DOHH2 (cell line): ENCODE data around the gene FBXW2.

Experiments used
- H3F3A ChIP-seq: fragments of 200-600 bp; sonication (generic), shearing (Covaris generic); 2 replicates; pipeline ENCODE4 v1.6.0; 2016; ENCODE audit warnings: antibody characterized with exemption, mild to moderate bottlenecking; ENCODE audit not compliant: control insufficient read depth, insufficient read depth
- H3K27ac ChIP-seq: fragments of 200-600 bp; sonication (generic); 2 replicates; pipeline ENCODE4 v1.5.1; 2014; ENCODE audit warnings: low read depth, mild to moderate bottlenecking, low read length, moderate library complexity
- H3K27me3 ChIP-seq: fragments of 200-600 bp; sonication (generic); 2 replicates; pipeline ENCODE4 v1.6.1; 2014; ENCODE audit warnings: mild to moderate bottlenecking, low read length, mixed read lengths; ENCODE audit not compliant: control insufficient read depth
- H3K36me3 ChIP-seq: fragments of 200-600 bp; sonication (generic); 2 replicates; pipeline ENCODE4 v1.6.1; 2014; ENCODE audit warnings: mild to moderate bottlenecking, low read length, moderate library complexity, mixed read lengths; ENCODE audit not compliant: control insufficient read depth
- H3K4me1 ChIP-seq: fragments of 200-600 bp; sonication (generic); 2 replicates; pipeline ENCODE4 v1.6.1; 2014; ENCODE audit warnings: mild to moderate bottlenecking, low read length, mixed read lengths; ENCODE audit not compliant: control insufficient read depth
- H3K4me2 ChIP-seq: fragments of 200-600 bp; sonication (generic); 2 replicates; pipeline ENCODE4 v1.6.0; 2014; ENCODE audit warnings: mild to moderate bottlenecking, low read length, moderate library complexity
- H3K4me3 ChIP-seq: fragments of 200-600 bp; sonication (generic); 2 replicates; pipeline ENCODE4 v1.5.1; 2014; ENCODE audit warnings: mild to moderate bottlenecking, low read length, mixed read lengths
- H3K79me2 ChIP-seq: fragments of 200-600 bp; sonication (generic); 2 replicates; pipeline ENCODE4 v1.6.1; 2014; ENCODE audit warnings: mild to moderate bottlenecking, low read length, mixed read lengths; ENCODE audit not compliant: control insufficient read depth
- H3K9me2 ChIP-seq: fragments of 200-600 bp; sonication (generic); replicated peaks from 2 replicates; pipeline ENCODE4 v1.6.1; 2014; ENCODE audit warnings: mild to moderate bottlenecking, low read length, mixed read lengths; ENCODE audit not compliant: control insufficient read depth
- H3K9me3 ChIP-seq: fragments of 200-600 bp; sonication (generic); 2 replicates; pipeline ENCODE4 v1.6.1; 2014; ENCODE audit warnings: antibody characterized with exemption, low read length, mixed read lengths; ENCODE audit not compliant: control insufficient read depth, insufficient read depth
- H4K20me1 ChIP-seq: fragments of 200-600 bp; sonication (generic); 2 replicates; pipeline ENCODE4 v1.6.0; 2014; ENCODE audit warnings: low read depth, mild to moderate bottlenecking, antibody characterized with exemption, low read length, moderate library complexity; ENCODE audit not compliant: control insufficient read depth, insufficient read depth
- EZH2phosphoT487 ChIP-seq: fragments of 200-600 bp; sonication (generic); IDR thresholded peaks from 2 replicates; pipeline ENCODE4 v1.6.1; 2017; ENCODE audit warnings: borderline replicate concordance, mild to moderate bottlenecking, antibody characterized with exemption, low read length, moderate library complexity, mixed read lengths
- TF ChIP-seq, protein P1 (sequence below): fragments of 200-600 bp; sonication (generic); IDR thresholded peaks from one replicate; pipeline ENCODE4 v1.5.1; 2014; ENCODE audit warnings: antibody characterized with exemption, mild to moderate bottlenecking, low read depth, low read length; ENCODE audit not compliant: poor library complexity, severe bottlenecking

Gene FBXW2

DNA sequence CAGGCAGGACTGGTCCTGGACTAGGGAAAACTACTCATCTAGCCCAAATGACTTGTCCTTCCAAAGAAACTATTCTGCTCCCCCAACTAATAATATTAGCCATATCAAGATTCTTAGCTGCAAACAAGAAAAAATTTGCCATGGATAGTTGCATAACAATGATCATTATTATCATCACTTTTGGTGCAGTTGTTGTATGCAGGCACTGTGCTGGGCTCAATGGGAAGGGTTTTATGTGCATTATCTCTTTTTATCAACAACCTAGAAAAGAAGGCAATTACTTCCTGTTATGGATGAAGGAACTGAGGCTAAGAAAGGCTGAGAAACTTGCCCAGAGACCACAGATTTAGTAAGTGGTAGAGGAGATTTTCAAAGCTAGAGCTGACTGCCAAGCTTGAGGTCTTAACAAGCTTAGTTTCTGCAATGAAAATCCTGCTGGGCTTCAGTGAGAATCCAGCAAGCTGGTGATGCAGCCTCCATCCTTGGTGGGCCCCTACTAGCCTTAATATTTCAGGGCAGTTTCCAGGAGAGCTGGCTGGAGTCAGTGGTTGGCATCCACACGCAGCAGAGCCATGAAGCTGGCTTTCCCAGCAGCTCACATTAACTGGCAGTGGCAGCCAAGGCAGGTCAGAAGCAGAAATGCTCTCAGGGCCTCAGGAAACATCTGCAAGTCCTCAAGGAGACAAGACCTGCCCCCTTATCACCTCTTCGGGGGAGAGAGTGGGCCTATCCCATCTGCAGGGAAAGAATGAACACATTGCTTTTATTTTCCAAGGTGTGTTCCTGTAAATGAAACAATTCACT is 58.4 kb downstream of the FBXW2 start:
- H3F3A ChIP-seq = peaks cover 2% of the 10 kb centered on the region
- H3K4me1 ChIP-seq = peaks cover 43% of the 10 kb centered on the region
- no peaks in the 10 kb centered on the region for H3K27me3 ChIP-seq
- H3K79me2 ChIP-seq = no peaks in the 10 kb centered on the region
- TF ChIP-seq, protein P1, sequence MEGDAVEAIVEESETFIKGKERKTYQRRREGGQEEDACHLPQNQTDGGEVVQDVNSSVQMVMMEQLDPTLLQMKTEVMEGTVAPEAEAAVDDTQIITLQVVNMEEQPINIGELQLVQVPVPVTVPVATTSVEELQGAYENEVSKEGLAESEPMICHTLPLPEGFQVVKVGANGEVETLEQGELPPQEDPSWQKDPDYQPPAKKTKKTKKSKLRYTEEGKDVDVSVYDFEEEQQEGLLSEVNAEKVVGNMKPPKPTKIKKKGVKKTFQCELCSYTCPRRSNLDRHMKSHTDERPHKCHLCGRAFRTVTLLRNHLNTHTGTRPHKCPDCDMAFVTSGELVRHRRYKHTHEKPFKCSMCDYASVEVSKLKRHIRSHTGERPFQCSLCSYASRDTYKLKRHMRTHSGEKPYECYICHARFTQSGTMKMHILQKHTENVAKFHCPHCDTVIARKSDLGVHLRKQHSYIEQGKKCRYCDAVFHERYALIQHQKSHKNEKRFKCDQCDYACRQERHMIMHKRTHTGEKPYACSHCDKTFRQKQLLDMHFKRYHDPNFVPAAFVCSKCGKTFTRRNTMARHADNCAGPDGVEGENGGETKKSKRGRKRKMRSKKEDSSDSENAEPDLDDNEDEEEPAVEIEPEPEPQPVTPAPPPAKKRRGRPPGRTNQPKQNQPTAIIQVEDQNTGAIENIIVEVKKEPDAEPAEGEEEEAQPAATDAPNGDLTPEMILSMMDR = no peak
- no peak for TF ChIP-seq EZH2phosphoT487
- no peaks in the 10 kb centered on the region for H3K9me2 ChIP-seq
- no peaks in the 10 kb centered on the region for H3K9me3 ChIP-seq
- peak overlapping the region; percentile 41 for H3K4me3 ChIP-seq
- H3K36me3 ChIP-seq = no peaks in the 10 kb centered on the region
- H3K4me2 ChIP-seq = peak overlapping the region; percentile 60
- H4K20me1 ChIP-seq = no peaks in the 10 kb centered on the region
- H3K27ac ChIP-seq = peak overlapping the region; percentile 67

DNA sequence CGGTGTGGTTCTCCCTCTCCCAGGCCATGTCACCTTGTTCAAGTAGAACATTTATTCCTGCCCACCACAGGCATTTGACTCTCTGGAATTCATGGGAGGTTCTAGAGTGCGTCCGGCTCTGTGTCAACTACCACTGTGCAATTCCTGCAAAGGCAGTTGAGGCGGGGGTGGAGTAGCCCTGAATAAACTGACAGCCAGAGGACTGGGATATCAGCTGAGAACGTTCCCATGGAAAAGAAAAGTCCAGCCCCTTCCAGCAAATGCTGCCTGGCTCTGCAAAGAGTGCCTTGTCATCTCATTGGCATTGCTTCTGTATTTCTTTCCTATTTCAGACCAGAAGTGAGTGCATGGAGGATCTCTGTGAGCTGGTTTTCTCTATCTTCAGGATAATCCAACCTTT is 60.0 kb downstream of the FBXW2 start:
- no peak overlapping the region for H3K4me2 ChIP-seq
- no peaks in the 10 kb centered on the region for H3K79me2 ChIP-seq
- H3K4me3 ChIP-seq = no peak overlapping the region
- no peak overlapping the region for H3K27ac ChIP-seq
- H3K27me3 ChIP-seq = no peaks in the 10 kb centered on the region
- no peaks in the 10 kb centered on the region for H4K20me1 ChIP-seq
- TF ChIP-seq, protein P1 = no peak
- no peaks in the 10 kb centered on the region for H3K9me3 ChIP-seq
- peaks cover 48% of the 10 kb centered on the region for H3K4me1 ChIP-seq
- no peaks in the 10 kb centered on the region for H3K9me2 ChIP-seq
- peaks cover 2% of the 10 kb centered on the region for H3F3A ChIP-seq
- no peaks in the 10 kb centered on the region for H3K36me3 ChIP-seq

DNA sequence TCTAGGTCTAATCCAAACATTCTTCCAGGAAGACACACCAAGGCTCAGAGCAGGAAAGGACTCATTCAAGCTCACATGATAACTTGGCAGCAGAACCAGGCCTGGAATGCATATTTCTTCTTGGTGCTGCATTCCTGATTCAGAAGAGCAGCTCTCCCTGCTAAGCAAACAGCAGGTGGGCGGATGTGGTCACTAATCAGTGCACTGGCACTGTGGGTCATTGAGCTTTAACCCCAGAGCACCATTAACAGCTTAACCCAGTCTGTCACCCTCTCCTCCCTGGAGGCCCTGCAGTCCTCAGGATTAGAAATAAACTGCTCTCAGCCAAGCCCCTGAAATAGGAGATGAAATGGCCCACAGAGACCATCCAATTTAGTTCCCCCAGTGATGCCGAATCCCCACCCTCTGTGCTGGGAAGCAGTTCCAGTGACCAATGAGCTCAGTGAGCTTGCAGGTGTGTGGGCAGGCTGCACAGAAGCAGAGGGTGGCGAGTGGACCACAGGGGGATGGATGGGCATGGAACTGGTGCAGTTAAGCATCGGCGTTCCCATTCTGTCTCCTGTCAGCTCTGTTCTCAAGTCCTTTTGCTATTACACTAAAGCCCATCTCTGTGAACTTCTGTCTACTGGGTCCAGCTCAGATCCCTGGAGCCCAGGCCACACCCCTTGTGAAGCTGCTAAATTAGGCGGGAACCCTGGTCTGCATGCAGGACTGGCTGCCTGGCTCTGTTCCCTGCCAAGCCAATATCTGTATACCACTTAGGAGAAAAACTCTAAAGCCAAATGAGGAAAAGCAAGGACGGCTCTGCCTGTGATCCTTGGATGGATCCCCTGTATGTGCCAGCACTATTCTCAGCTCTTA is 62.3 kb downstream of the FBXW2 start:
- Histone ChIP-seq H3K4me2 (peak overlapping the region; percentile 24), H3K79me2 (no peaks in the 10 kb centered on the region), H3K4me1 (peaks cover 43% of the 10 kb centered on the region), H3K9me2 (no peaks in the 10 kb centered on the region), H3K4me3 (no peak overlapping the region), H3K27me3 (no peaks in the 10 kb centered on the region), H3K36me3 (no peaks in the 10 kb centered on the region), H3F3A (peaks cover 2% of the 10 kb centered on the region; the same call in 1 of the 2 replicates), H4K20me1 (no peaks in the 10 kb centered on the region), H3K9me3 (no peaks in the 10 kb centered on the region), H3K27ac (no peak overlapping the region)
- TF ChIP-seq, protein P1 = no peak
- TF ChIP-seq EZH2phosphoT487 = no peak
